Transverse colon (tissue), 3 donors: Measurements from ENCODE around the gene BMP8A.

Source experiments
- EP300 ChIP-seq: sonication (generic); formaldehyde crosslinking; IDR thresholded peaks from one replicate; pipeline ENCODE4 v1.6.1; 2017; ENCODE audit warnings: antibody characterized with exemption, low read depth
- POLR2A ChIP-seq: fragments of 450-650 bp; IDR thresholded peaks from one replicate; pipeline ENCODE4 v1.6.1; 2016; ENCODE audit warnings: antibody characterized with exemption, mild to moderate bottlenecking, moderate library complexity
- TF ChIP-seq, protein P1 (sequence below), 5 experiments: fragments of 200-600 bp in 3 of 5; fragments of 450-650 bp in 2 of 5; sonication (generic) in 3 of 5; IDR thresholded peaks; 1 replicate in 2 of 5; 2 replicates in 3 of 5; pipeline ENCODE4 v1.5.1; 2016 to 2017; ENCODE audit warnings: antibody characterized with exemption in 5 of 5, inconsistent platforms in 3 of 5, mild to moderate bottlenecking in 2 of 5, moderate library complexity in 1 of 5

DNA sequence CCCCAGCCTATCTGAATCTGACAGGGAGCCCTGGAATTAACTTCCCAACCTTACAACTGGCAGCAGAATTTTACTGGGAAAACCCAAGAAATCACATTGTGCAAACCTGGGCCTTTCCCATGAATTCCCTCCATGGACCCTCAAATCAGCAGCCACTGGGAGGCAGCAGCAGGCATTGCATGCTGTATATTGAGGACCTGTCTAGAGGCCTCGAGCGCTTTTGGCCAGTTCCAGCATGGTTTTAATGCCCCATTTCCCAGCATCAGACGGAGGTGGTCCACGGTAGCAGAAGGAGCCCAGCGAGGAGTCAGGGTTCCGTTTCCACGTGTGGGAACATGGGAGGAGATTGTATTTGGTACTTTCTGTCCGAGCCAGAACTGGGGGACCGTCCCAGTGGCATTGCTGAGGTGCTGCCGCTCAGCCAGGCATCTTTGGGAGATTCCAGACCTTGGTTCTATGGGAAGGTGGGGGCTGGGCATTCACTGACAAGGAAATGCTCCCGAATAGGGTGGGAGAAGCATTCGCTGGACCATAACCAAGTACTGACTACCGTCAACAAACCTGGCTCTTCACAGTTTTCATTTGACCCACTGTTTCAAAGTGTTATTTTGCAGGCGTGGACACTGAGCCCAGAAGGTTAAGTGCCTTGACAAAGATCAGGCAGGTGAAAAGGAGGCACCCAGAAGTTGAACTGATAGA, 15.9 kb downstream of the BMP8A start:
- TF ChIP-seq POLR2A (no peak), EP300 (no peak)
- TF ChIP-seq, protein P1, sequence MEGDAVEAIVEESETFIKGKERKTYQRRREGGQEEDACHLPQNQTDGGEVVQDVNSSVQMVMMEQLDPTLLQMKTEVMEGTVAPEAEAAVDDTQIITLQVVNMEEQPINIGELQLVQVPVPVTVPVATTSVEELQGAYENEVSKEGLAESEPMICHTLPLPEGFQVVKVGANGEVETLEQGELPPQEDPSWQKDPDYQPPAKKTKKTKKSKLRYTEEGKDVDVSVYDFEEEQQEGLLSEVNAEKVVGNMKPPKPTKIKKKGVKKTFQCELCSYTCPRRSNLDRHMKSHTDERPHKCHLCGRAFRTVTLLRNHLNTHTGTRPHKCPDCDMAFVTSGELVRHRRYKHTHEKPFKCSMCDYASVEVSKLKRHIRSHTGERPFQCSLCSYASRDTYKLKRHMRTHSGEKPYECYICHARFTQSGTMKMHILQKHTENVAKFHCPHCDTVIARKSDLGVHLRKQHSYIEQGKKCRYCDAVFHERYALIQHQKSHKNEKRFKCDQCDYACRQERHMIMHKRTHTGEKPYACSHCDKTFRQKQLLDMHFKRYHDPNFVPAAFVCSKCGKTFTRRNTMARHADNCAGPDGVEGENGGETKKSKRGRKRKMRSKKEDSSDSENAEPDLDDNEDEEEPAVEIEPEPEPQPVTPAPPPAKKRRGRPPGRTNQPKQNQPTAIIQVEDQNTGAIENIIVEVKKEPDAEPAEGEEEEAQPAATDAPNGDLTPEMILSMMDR (IDR thresholded peaks at IDR 0.05): no peak
